IMR-90 (cell line): ENCODE data around the gene SCNM1. TPM values are rescaled to one million over a fixed set of nuclear protein-coding genes. Genes with fewer than 3 reads are reported as not detected.

Experiments used
- ATAC-seq: fragments of 200-7000 bp; cut with Tn5 transposase; 2 replicates; pipeline ENCODE4 v1.9.1; 2020; ENCODE audit warnings: low read depth, mild to moderate bottlenecking, moderate library complexity
- BruUV-seq: library from RNA; stranded (reverse); fragments of 400-500 nt; replicated peaks from 2 replicates; lab custom pipeline; 2021; lab: Mats Ljungman, UMichigan
- CTCF ChIA-PET: fragments of 300-600 bp; formaldehyde crosslinking; extraction: SDS; loops from one replicate; lab custom pipeline; 2021; ENCODE audit warnings: antibody characterized with exemption; lab: Yijun Ruan, JAX
- POLR2A ChIA-PET: fragments of 300-600 bp; sonication (Branson Sonifier 250); formaldehyde crosslinking; loops from one replicate; lab custom pipeline; 2022; ENCODE audit warnings: antibody characterized with exemption; ENCODE audit not compliant: unreplicated experiment; lab: Charles Lee
- DNase-seq: peaks from one replicate; pipeline ENCODE4 v3.0.0; 2013
- H2AFZ ChIP-seq: replicated peaks from 2 replicates; pipeline ENCODE3; 2013; ENCODE audit warnings: low read length, mild to moderate bottlenecking; ENCODE audit not compliant: poor library complexity
- H2AK5ac ChIP-seq: 2 replicates; pipeline ENCODE4 v1.6.1; 2013; ENCODE audit warnings: low read depth, low read length, inconsistent platforms
- H2AK9ac ChIP-seq: replicated peaks from 2 replicates; pipeline ENCODE3; 2013; ENCODE audit warnings: mild to moderate bottlenecking, low read depth, low read length, moderate library complexity; ENCODE audit not compliant: poor library complexity
- H2BK120ac ChIP-seq: 2 replicates; pipeline ENCODE4 v1.6.1; 2013; ENCODE audit warnings: low read depth, low read length, inconsistent platforms
- H2BK15ac ChIP-seq: 3 replicates; pipeline ENCODE4 v1.6.1; 2013; ENCODE audit warnings: low read depth, low read length, inconsistent platforms
- H2BK20ac ChIP-seq: 2 replicates; pipeline ENCODE4 v1.6.1; 2013; ENCODE audit warnings: low read depth, mild to moderate bottlenecking, inconsistent platforms, low read length, moderate library complexity
- H2BK5ac ChIP-seq: 2 replicates; pipeline ENCODE4 v1.6.1; 2013; ENCODE audit warnings: mild to moderate bottlenecking, low read depth, low read length, inconsistent platforms; ENCODE audit not compliant: poor library complexity, severe bottlenecking
- H3K14ac ChIP-seq: replicated peaks from 2 replicates; pipeline ENCODE4 v1.6.1; 2013; ENCODE audit warnings: low read depth, low read length, inconsistent platforms
- H3K18ac ChIP-seq: 2 replicates; pipeline ENCODE4 v1.6.1; 2013; ENCODE audit warnings: low read depth, low read length, control low read depth
- H3K23ac ChIP-seq: 2 replicates; pipeline ENCODE4 v1.6.1; 2013; ENCODE audit warnings: low read depth, low read length, inconsistent platforms
- H3K27ac ChIP-seq: 2 replicates; pipeline ENCODE4 v1.5.1; 2013; ENCODE audit warnings: mild to moderate bottlenecking, control low read depth, low read length; ENCODE audit not compliant: insufficient read depth
- H3K27me3 ChIP-seq: 2 replicates; pipeline ENCODE4 v1.6.1; 2013; ENCODE audit warnings: low read length; ENCODE audit not compliant: control insufficient read depth, insufficient read depth
- H3K36me3 ChIP-seq: 2 replicates; pipeline ENCODE4 v1.6.1; 2013; ENCODE audit warnings: low read length, mixed read lengths; ENCODE audit not compliant: control insufficient read depth, insufficient read depth
- H3K4ac ChIP-seq: 2 replicates; pipeline ENCODE4 v1.6.1; 2013; ENCODE audit warnings: low read depth, low read length, inconsistent platforms
- H3K4me1 ChIP-seq: 2 replicates; pipeline ENCODE4 v1.6.1; 2013; ENCODE audit warnings: low read length, mixed read lengths; ENCODE audit not compliant: control insufficient read depth, insufficient read depth
- H3K4me2 ChIP-seq: 2 replicates; pipeline ENCODE4 v1.6.1; 2013; ENCODE audit warnings: low read depth, mild to moderate bottlenecking, control low read depth, low read length, moderate library complexity
- H3K4me3 ChIP-seq: 2 replicates; pipeline ENCODE4 v1.5.1; 2013; ENCODE audit warnings: low read depth, mild to moderate bottlenecking, control low read depth, low read length, moderate library complexity; ENCODE audit not compliant: insufficient read depth
- H3K56ac ChIP-seq: 2 replicates; pipeline ENCODE4 v1.6.1; 2013; ENCODE audit warnings: low read length, inconsistent platforms; ENCODE audit not compliant: insufficient read depth; ENCODE audit errors: extremely low read depth
- H3K79me1 ChIP-seq, 2 experiments: 2 replicates each; pipeline ENCODE4 v1.6.1; 2013; ENCODE audit warnings: low read length in 2 of 2, inconsistent platforms in 1 of 2, low read depth in 1 of 2
- H3K9ac ChIP-seq: 2 replicates; pipeline ENCODE4 v1.6.1; 2013; ENCODE audit warnings: low read depth, low read length, control low read depth
- H3K9me1 ChIP-seq: 2 replicates; pipeline ENCODE4 v1.6.1; 2013; ENCODE audit warnings: low read length, inconsistent platforms; ENCODE audit not compliant: insufficient read depth
- H3K9me3 ChIP-seq: 2 replicates; pipeline ENCODE4 v1.6.1; 2013; ENCODE audit warnings: low read length; ENCODE audit not compliant: control insufficient read depth, insufficient read depth
- H4K20me1 ChIP-seq: 2 replicates; pipeline ENCODE4 v1.6.1; 2013; ENCODE audit warnings: low read length, inconsistent platforms; ENCODE audit not compliant: insufficient read depth
- H4K5ac ChIP-seq: 2 replicates; pipeline ENCODE4 v1.6.1; 2013; ENCODE audit warnings: mild to moderate bottlenecking, low read depth, low read length, control low read depth
- H4K8ac ChIP-seq, 2 experiments: 2 replicates each; pipeline ENCODE4 v1.6.1; 2013; ENCODE audit warnings: low read depth in 2 of 2, low read length in 2 of 2, control low read depth in 1 of 2, inconsistent platforms in 1 of 2
- H4K91ac ChIP-seq: 2 replicates; pipeline ENCODE4 v1.6.1; 2013; ENCODE audit warnings: low read depth, low read length, inconsistent platforms; ENCODE audit not compliant: insufficient read depth
- BHLHE40 ChIP-seq: fragments of 150-350 bp; IDR thresholded peaks from 2 replicates; pipeline ENCODE4 v1.6.1; 2016; ENCODE audit warnings: mild to moderate bottlenecking, low read depth, low read length
- CEBPB ChIP-seq: IDR thresholded peaks from 2 replicates; pipeline ENCODE4 v1.6.1; 2012; ENCODE audit warnings: low read depth, low read length, improper control_type of control experiment
- CTCF ChIP-seq: conservative IDR thresholded peaks from 2 replicates; pipeline ENCODE4 v1.5.1; 2012; ENCODE audit warnings: mild to moderate bottlenecking, low read depth, low read length, improper control_type of control experiment
- ELK1 ChIP-seq: fragments of 150-350 bp; IDR thresholded peaks from 2 replicates; pipeline ENCODE4 v1.6.1; 2016; ENCODE audit warnings: low read depth, mild to moderate bottlenecking, low read length, moderate library complexity, borderline replicate concordance
- FOS ChIP-seq: fragments of 150-350 bp; IDR thresholded peaks from 2 replicates; pipeline ENCODE4 v1.6.1; 2016; ENCODE audit warnings: low read depth, low read length
- MAFK ChIP-seq: IDR thresholded peaks from 2 replicates; pipeline ENCODE4 v1.6.1; 2012; ENCODE audit warnings: low read depth, low read length, improper control_type of control experiment
- MAZ ChIP-seq: IDR thresholded peaks from 2 replicates; pipeline ENCODE4 v1.6.1; 2012; ENCODE audit warnings: low read depth, mild to moderate bottlenecking, low read length, improper control_type of control experiment, moderate library complexity, borderline replicate concordance
- MXI1 ChIP-seq: IDR thresholded peaks from 2 replicates; pipeline ENCODE4 v1.6.1; 2012; ENCODE audit warnings: low read depth, mild to moderate bottlenecking, low read length, moderate library complexity, borderline replicate concordance
- NFE2L2 ChIP-seq: fragments of 150-350 bp; IDR thresholded peaks from 2 replicates; pipeline ENCODE4 v1.6.1; 2016; ENCODE audit warnings: low read depth, mild to moderate bottlenecking, low read length
- POLR2A ChIP-seq: IDR thresholded peaks from 2 replicates; pipeline ENCODE4 v1.6.1; 2012; ENCODE audit warnings: mild to moderate bottlenecking, low read depth, low read length
- RAD21 ChIP-seq: IDR thresholded peaks from 2 replicates; pipeline ENCODE4 v1.6.1; 2012; ENCODE audit warnings: low read length, improper control_type of control experiment
- RCOR1 ChIP-seq: IDR thresholded peaks from 2 replicates; pipeline ENCODE4 v1.6.1; 2012; ENCODE audit warnings: mild to moderate bottlenecking, low read length, improper control_type of control experiment; ENCODE audit not compliant: insufficient replicate concordance
- SMC3 ChIP-seq: fragments of 150-350 bp; IDR thresholded peaks from 2 replicates; pipeline ENCODE4 v1.6.1; 2016; ENCODE audit warnings: low read depth, mild to moderate bottlenecking, antibody characterized with exemption, low read length, moderate library complexity
- USF2 ChIP-seq: fragments of 150-350 bp; IDR thresholded peaks from 2 replicates; pipeline ENCODE4 v1.6.1; 2017; ENCODE audit warnings: mild to moderate bottlenecking, antibody characterized with exemption, low read length, low read depth
- WGBS, 2 experiments: methylation state at CpG; one replicate each; pipeline versions ENCODE4 v1.1.5 to v1.1.7; 2013; ENCODE audit warnings: missing lambda C conversion rate in 2 of 2; ENCODE audit not compliant: insufficient read length in 1 of 2; ENCODE audit errors: extremely low coverage in 2 of 2; 5-methylcytosine and 5-hydroxymethylcytosine counted together
- dilution Hi-C: fragments of 300-500 bp; cut with HindIII; formaldehyde crosslinking; loops from one replicate; pipeline ENCODE4 v1.14.3; 2018; ENCODE audit warnings: low sequenced_read_pairs; ENCODE audit not compliant: unreplicated experiment
- in situ Hi-C: fragments of 300-500 bp; cut with MboI; formaldehyde crosslinking; loops from 3 replicates; pipeline ENCODE4 v1.14.3; 2019; ENCODE audit warnings: low sequenced_read_pairs, inconsistent platforms, mixed read lengths
- intact Hi-C: fragments of 100-400 bp; cut with micrococcal nuclease; formaldehyde crosslinking; loops from 2 replicates; pipeline ENCODE4 v1.10.0; 2022
- polyA plus RNA-seq, 3 experiments: library from polyadenylated mRNA; depleted of rRNA; stranded (reverse); fragments of >200 nt; gene quantifications; 2 replicates each; pipeline ENCODE4 v1.2.3, GENCODE V29; 2012; ENCODE audit warnings: low replicate concordance in 1 of 3
- total RNA-seq: library from RNA; depleted of rRNA; stranded (reverse); fragments of >200 nt; gene quantifications from 2 replicates; pipeline ENCODE4 v1.2.3, GENCODE V29; 2012

SCNM1 gene
- total and polyA plus RNA-seq, 2 of the 4 experiments (the other 2 are of a cell fraction): 27.4 to 33.2 TPM

- in situ Hi-C loops: no loop called here
- H2BK5ac ChIP-seq: no peak overlapping the region
- no peaks in the 10 kb centered on the region for H4K20me1 ChIP-seq
- POLR2A ChIA-PET: no interaction called here
- H2AK5ac ChIP-seq: no peak overlapping the region
- H3K4me1 ChIP-seq: no peaks in the 10 kb centered on the region
- H4K5ac ChIP-seq: no peak overlapping the region
- no peak overlapping the region for H2BK20ac ChIP-seq
- no peaks in the 10 kb centered on the region for H3K9me3 ChIP-seq
- dilution Hi-C loops: no loop called here
- no peak overlapping the region for H3K9ac ChIP-seq
- no peak overlapping the region for H2BK120ac ChIP-seq
- CTCF ChIA-PET: interaction anchor here (0.8 kb wide), 1 partner anchor 13 kb away, joined by 3 read pairs; no protein-coding TSS in a partner anchor
- H3K4me2 ChIP-seq: no peak overlapping the region
- TF ChIP-seq BHLHE40 (no peak), CEBPB (no peak), MAZ (no peak), ELK1 (no peak), SMC3 (no peak), CTCF (no peak), POLR2A (no peak), RCOR1 (no peak), FOS (no peak), MAFK (no peak), USF2 (no peak), MXI1 (no peak), NFE2L2 (no peak), RAD21 (no peak)
- no peak overlapping the region for H4K91ac ChIP-seq
- peaks cover 7% of the 10 kb centered on the region; the same call in 1 of the 2 replicates for H3K27me3 ChIP-seq
- WGBS, 2 experiments: 85% methylated on average over 4 of the region's 12 CpGs; no CpG with 5 or more reads in 1 of the 2 experiments
- no peak overlapping the region for H3K4ac ChIP-seq
- no peak overlapping the region for H3K56ac ChIP-seq
- no peak overlapping the region for H2AFZ ChIP-seq
- no peak for ATAC-seq
- no peak overlapping the region for H3K27ac ChIP-seq
- no peaks in the 10 kb centered on the region for H3K79me1 ChIP-seq
- peaks cover 11% of the 10 kb centered on the region; the same call in 1 of the 2 replicates for H3K36me3 ChIP-seq
- H2AK9ac ChIP-seq: peak overlapping the region; percentile 58
- no peak overlapping the region for H3K4me3 ChIP-seq
- H4K8ac ChIP-seq: no peak overlapping the region
- H3K23ac ChIP-seq: no peak overlapping the region
- H3K18ac ChIP-seq: no peak overlapping the region
- intact Hi-C loops: no loop called here
- H3K9me1 ChIP-seq: no peaks in the 10 kb centered on the region; the same call in 1 of the 2 replicates
- H3K14ac ChIP-seq: no peak overlapping the region
- no peak overlapping the region for H2BK15ac ChIP-seq
- no peak for DNase-seq
- no TSS peak for BruUV-seq
These were observed 30.2 kb upstream of the SCNM1 start for GRCh38 chr1:151135433-151136385.
